ENCODE results near the gene PRADC1. TPM values are rescaled to one million over a fixed set of nuclear protein-coding genes. Genes with fewer than 3 reads are reported as not detected.

PRADC1 gene
- total and polyA plus RNA-seq, 9 of the 15 experiments (the other 6 are each of a cell fraction or from before 2014, with no cell fraction given), result 7.3 to 47.4 (median 34.2) TPM

DNA sequence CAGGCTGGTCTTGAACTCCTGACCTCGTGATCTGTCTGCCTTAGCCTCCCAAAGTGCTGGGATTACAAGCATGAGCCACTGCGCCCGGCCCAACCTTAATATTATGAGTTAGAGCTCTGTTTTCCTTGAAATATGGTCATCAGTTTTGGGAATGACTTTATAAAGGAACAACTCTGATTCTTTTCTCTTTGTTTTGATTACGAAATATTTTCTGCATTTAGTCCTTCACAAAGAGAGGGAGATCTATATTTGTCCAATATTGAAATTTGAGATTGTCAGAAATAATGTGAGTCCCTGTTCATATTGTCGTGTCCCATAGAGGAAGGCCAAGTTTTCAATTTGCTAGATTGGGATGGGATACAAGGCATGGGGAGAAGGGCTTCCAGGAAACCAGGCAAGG, 15.9 kb downstream of the PRADC1 start:
- H3K4me2 ChIP-seq (ENCODE audit: insufficient read depth, low read length), result no peak overlapping the region
- H3K27ac ChIP-seq (ENCODE audit: extremely low read depth, low read depth, low read length), result no peak overlapping the region
- no peaks in the 10 kb centered on the region for H3K9me1 ChIP-seq (ENCODE audit: control insufficient read depth, insufficient read depth, low read length)
- TF ChIP-seq CEBPG (CRISPR knock-in tag; IDR thresholded peaks at IDR 0.05) (no peak), CEBPG (tag; conservative IDR thresholded peaks at IDR 0.05 in 1 of 2, IDR thresholded peaks at IDR 0.05 in 1 of 2) (peak; percentile 36 to 42; a peak in 1 of 4 replicates), CEBPB (tag; IDR thresholded peaks at IDR 0.05) (peak; percentile 74)
- TF ChIP-seq, protein P1, sequence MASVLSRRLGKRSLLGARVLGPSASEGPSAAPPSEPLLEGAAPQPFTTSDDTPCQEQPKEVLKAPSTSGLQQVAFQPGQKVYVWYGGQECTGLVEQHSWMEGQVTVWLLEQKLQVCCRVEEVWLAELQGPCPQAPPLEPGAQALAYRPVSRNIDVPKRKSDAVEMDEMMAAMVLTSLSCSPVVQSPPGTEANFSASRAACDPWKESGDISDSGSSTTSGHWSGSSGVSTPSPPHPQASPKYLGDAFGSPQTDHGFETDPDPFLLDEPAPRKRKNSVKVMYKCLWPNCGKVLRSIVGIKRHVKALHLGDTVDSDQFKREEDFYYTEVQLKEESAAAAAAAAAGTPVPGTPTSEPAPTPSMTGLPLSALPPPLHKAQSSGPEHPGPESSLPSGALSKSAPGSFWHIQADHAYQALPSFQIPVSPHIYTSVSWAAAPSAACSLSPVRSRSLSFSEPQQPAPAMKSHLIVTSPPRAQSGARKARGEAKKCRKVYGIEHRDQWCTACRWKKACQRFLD (CRISPR knock-in tag; IDR thresholded peaks at IDR 0.05), result no peak
- H2AFZ ChIP-seq (ENCODE audit: low read depth, low read length), result no peak overlapping the region
- 76% methylated on average over 5 of the region's 5 CpGs for WGBS (ENCODE audit: insufficient coverage, low coverage, missing lambda C conversion rate)
- FAIRE-seq (no peak), DNase-seq (ENCODE audit: extremely low read depth in 1 of 4, low spot score in 3 of 4) (no peak), ATAC-seq (no peak)
- no peak overlapping the region for H3K9ac ChIP-seq (ENCODE audit: insufficient read depth in 1 of 2, low read depth in 2 of 2, low read length in 2 of 2)
- POLR2A ChIA-PET, result interaction anchor here (4.1 kb wide), 1 partner anchor 11 kb away, joined by 25 read pairs; no protein-coding TSS in a partner anchor
- no peak overlapping the region for H3K4me3 ChIP-seq
- H3K27me3 ChIP-seq (ENCODE audit: control insufficient read depth in 2 of 2, insufficient read depth in 2 of 2, low read length in 2 of 2), result no peaks in the 10 kb centered on the region
- in situ Hi-C loops (cut with MboI) (no loop called here), intact Hi-C loops (cut with micrococcal nuclease) (no loop called here)
- no peaks in the 10 kb centered on the region for H3K9me3 ChIP-seq (replicated peaks; ENCODE audit: control insufficient read depth, insufficient read depth, low read depth, low read length)
- CTCF ChIA-PET (ENCODE audit: low intra/inter-chr PET ratio), result no interaction called here
- BruUV-seq (replicated peaks), result no TSS peak
- H3K36me3 ChIP-seq (ENCODE audit: control insufficient read depth, insufficient read depth, low read length), result peaks cover 36% of the 10 kb centered on the region; the same call in 2 of the 3 replicates
- H4K20me1 ChIP-seq (replicated peaks; ENCODE audit: control insufficient read depth, insufficient read depth, low read length), result no peaks in the 10 kb centered on the region
- H3K4me1 ChIP-seq (replicated peaks in 1 of 2; ENCODE audit: control insufficient read depth in 2 of 2, insufficient read depth in 2 of 2, low read length in 2 of 2), result peaks cover 13 to 15% of the 10 kb centered on the region in 2 experiments; a peak in 4 of 5 replicates
- H3K79me2 ChIP-seq (ENCODE audit: control insufficient read depth, insufficient read depth, low read length), result peaks cover 39% of the 10 kb centered on the region

Measured in K562 (cell line).